Esophagus squamous epithelium (tissue), 5 donors: ENCODE data around the gene HMGN4. TPM values are rescaled to one million over a fixed set of nuclear protein-coding genes. Genes with fewer than 3 reads are reported as not detected.

Source experiments
- DNase-seq: peaks from one replicate; lab custom pipeline; 2025; lab: John Stamatoyannopoulos, UW
- H3K27ac ChIP-seq, 4 donors: fragments of 200-600 bp; sonication (generic); one replicate each; pipeline ENCODE4 v1.5.1; 2016 to 2019; ENCODE audit warnings: mild to moderate bottlenecking in 1 of 4
- H3K27me3 ChIP-seq, 4 donors: fragments of 200-600 bp; sonication (generic); 1 replicate in 3 of 4; 2 replicates in 1 of 4; pipeline versions ENCODE4 v1.5.1 to v1.6.0; 2017 to 2021; ENCODE audit warnings: antibody characterized with exemption in 1 of 4
- H3K36me3 ChIP-seq, 3 donors: fragments of 200-600 bp; sonication (generic); one replicate each; pipeline ENCODE4 v1.5.1; 2016 to 2019
- H3K4me1 ChIP-seq, 3 donors: fragments of 200-600 bp; sonication (generic); one replicate each; pipeline ENCODE4 v1.5.1; 2017 to 2019
- H3K4me3 ChIP-seq, 4 donors: fragments of 200-600 bp; sonication (generic); 1 replicate in 3 of 4; 2 replicates in 1 of 4; pipeline ENCODE4 v1.5.1; 2016 to 2019; ENCODE audit warnings: mild to moderate bottlenecking in 2 of 4, moderate library complexity in 1 of 4
- H3K9me3 ChIP-seq, 3 donors: fragments of 200-600 bp; sonication (generic); one replicate each; pipeline ENCODE4 v1.5.1; 2016 to 2019
- POLR2A ChIP-seq, 4 donors: fragments of 450-650 bp; IDR thresholded peaks; one replicate each; pipeline ENCODE4 v1.6.1; 2017; ENCODE audit warnings: antibody characterized with exemption in 4 of 4, mild to moderate bottlenecking in 4 of 4, moderate library complexity in 3 of 4
- WGBS, 2 donors: methylation state at CpG; one replicate each; pipeline ENCODE4 v1.1.5; 2018; 5-methylcytosine and 5-hydroxymethylcytosine counted together
- intact Hi-C: fragments of 100-400 bp; cut with DNase I; formaldehyde crosslinking; loops from one replicate; pipeline ENCODE4 v1.15.0; 2022
- total RNA-seq, 4 donors: library from RNA; depleted of rRNA; stranded (reverse); fragments of >200 nt; gene quantifications; one replicate each; pipeline ENCODE4 v1.1.0, GENCODE V29; 2016
- TF ChIP-seq, protein P1 (sequence below), 6 experiments: fragments of 450-650 bp in 4 of 6; fragments of 200-600 bp in 2 of 6; sonication (generic) in 2 of 6; IDR thresholded peaks; one replicate each; pipeline ENCODE4 v1.5.1; 2016 to 2019; ENCODE audit warnings: antibody characterized with exemption in 6 of 6, mild to moderate bottlenecking in 4 of 6, moderate library complexity in 4 of 6
- donor health status: DM: yes; HTN: yes; CAD: no.

Gene HMGN4
- total RNA-seq, 4 donors from 2014 or later: 18.1 to 53.2 (median 36.7) TPM

DNA sequence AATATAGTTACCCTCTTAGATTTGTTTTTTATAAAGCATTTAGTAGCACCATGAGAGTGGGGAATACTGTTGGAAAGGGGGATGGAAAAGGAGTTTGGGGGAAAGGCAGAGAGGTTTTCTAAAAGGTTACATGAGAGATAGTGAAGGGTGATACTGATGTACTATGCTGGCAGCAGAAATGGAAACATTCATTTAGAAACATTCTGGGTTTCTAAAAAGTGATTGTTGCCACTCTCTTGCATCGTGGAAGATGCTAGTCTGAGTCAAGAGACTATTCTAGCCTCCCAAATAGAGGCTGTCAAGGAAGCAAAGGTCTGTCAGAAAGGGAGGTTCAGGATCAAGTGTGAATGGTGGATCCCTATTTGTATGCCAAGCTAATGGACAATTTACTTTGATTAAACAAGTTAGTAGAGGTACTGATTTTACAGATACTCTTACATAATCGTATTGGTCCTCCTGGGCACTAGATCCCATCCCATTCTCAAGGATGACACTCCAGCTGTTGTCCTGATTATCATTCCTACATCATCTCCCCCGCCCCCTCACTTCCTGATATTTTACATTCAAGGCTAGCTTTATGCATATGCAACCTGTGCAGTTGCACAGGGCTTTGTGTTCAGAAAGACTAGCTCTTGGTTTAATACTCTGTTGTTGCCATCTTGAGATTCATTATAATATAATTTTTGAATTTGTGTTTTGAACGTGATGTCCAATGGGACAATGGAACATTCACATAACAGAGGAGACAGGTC lies 43.2 kb downstream of the HMGN4 start:
- DNase-seq: no peak
- peaks cover 0 to 16% (median 0%) of the 10 kb centered on the region in 3 donors for H3K9me3 ChIP-seq
- TF ChIP-seq, protein P1, sequence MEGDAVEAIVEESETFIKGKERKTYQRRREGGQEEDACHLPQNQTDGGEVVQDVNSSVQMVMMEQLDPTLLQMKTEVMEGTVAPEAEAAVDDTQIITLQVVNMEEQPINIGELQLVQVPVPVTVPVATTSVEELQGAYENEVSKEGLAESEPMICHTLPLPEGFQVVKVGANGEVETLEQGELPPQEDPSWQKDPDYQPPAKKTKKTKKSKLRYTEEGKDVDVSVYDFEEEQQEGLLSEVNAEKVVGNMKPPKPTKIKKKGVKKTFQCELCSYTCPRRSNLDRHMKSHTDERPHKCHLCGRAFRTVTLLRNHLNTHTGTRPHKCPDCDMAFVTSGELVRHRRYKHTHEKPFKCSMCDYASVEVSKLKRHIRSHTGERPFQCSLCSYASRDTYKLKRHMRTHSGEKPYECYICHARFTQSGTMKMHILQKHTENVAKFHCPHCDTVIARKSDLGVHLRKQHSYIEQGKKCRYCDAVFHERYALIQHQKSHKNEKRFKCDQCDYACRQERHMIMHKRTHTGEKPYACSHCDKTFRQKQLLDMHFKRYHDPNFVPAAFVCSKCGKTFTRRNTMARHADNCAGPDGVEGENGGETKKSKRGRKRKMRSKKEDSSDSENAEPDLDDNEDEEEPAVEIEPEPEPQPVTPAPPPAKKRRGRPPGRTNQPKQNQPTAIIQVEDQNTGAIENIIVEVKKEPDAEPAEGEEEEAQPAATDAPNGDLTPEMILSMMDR (IDR thresholded peaks at IDR 0.05): no peak
- TF ChIP-seq POLR2A (IDR thresholded peaks at IDR 0.05): no peak
- H3K27me3 ChIP-seq: peaks cover 0 to 93% (median 0%) of the 10 kb centered on the region in 4 donors
- intact Hi-C loops: loop anchor here (10.0 kb wide), 1 partner anchor 237 kb away; no protein-coding TSS in a partner anchor
- no peak overlapping the region for H3K4me3 ChIP-seq
- no peak overlapping the region for H3K27ac ChIP-seq
- peaks cover 0 to 13% (median 0%) of the 10 kb centered on the region in 3 donors for H3K4me1 ChIP-seq
- 54 to 69% methylated on average over 4 of the region's 4 CpGs for WGBS, 2 donors
- no peaks in the 10 kb centered on the region for H3K36me3 ChIP-seq

DNA sequence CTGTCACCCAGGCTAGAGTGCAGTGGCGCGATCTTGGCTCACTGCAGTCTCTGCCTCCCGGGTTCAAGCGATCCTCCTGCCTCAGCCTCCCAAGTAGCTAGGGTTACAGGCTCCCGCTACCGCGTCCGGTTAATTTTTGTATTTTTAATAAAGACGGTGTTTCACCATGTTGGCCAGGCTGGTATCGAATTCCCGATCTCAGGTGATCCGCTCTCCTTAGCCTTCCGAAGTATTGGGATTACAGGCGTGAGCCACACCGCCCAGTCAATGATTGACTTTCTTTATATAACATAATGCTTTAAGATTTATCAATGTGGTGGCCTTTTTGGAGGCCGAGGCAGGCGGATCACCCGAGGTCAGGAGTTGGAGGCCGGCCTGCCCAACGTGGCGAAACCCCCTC lies 50.8 kb downstream of the HMGN4 start:
- Histone ChIP-seq H3K36me3 (no peaks in the 10 kb centered on the region), H3K4me3 (no peak overlapping the region), H3K9me3 (no peaks in the 10 kb centered on the region), H3K27me3 (peaks cover 0 to 80% (median 5%) of the 10 kb centered on the region in 4 donors), H3K27ac (no peak overlapping the region), H3K4me1 (no peaks in the 10 kb centered on the region)
- no peak for DNase-seq
- intact Hi-C loops: loop anchor here (10.0 kb wide), 1 partner anchor 244 kb away; no protein-coding TSS in a partner anchor
- 91 to 93% methylated on average over 21 of the region's 21 CpGs for WGBS, 2 donors
- no peak for TF ChIP-seq POLR2A (IDR thresholded peaks at IDR 0.05)

DNA sequence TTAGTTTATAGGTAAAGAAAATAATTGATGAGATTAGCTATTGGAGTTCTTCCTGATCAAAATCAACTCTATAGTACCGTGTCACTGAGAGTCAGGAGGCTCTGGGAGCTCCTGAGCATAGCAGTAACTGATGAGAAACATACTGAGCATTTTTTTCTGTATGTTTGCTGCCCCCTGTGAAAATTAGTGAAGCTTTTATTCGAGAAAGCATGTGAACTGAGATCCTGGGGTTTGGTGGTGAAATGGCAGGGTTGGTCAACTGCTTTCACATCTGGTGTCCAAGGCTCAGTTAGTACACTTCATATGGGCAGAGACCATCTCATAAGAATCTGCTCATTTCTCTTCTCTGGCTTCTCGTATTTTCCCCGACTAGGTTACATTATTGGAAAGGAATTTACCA lies 54.5 kb downstream of the HMGN4 start:
- Histone ChIP-seq H3K27me3 (peaks cover 0 to 66% (median 5%) of the 10 kb centered on the region in 4 donors), H3K36me3 (no peaks in the 10 kb centered on the region), H3K4me1 (peaks cover 4 to 22% (median 5%) of the 10 kb centered on the region in 3 donors), H3K9me3 (no peaks in the 10 kb centered on the region), H3K27ac (no peak overlapping the region), H3K4me3 (no peak overlapping the region)
- intact Hi-C loops: no loop called here
- no peak for TF ChIP-seq POLR2A (IDR thresholded peaks at IDR 0.05)
- TF ChIP-seq, protein P1 (IDR thresholded peaks at IDR 0.05): no peak
- DNase-seq: no peak
- WGBS, 2 donors: 53 to 55% methylated on average over 4 of the region's 4 CpGs

DNA sequence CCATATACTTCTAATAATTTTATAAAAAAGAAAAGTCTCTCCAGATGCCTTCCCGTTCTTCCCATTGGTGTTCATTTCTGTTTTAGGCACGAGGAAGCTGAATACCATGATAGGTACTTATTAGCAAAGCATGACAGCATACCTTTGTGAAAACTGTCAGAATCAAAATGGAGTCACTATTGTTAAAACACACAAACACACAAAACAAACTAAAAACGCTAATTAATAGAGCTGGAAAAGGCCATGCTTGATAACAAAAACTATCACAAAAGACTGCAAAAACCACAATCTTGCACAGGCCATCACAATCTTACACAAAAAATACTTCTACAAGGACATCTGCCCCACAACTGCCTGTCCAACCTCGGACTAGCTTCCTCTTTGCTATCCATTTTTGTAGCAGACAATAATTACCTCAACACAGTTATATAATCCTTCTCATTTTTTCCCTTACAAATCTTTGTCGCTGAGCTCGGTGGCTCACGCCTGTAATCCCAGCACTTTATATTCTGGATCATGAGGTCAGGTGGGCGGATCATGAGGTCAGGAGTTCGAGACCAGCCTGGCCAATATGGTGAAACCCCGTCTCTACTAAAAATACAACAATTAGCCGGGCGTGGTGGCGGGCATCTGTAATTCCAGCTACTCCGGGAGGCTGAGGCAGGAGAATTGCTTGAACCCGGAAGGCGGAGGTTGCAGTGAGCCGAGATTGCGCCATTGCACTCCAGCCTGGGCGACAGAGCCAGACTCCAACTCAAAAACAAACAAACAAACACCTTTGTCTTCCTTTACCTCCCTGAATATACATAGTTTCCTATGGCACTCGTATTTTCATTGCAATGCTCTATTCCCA lies 55.3 kb downstream of the HMGN4 start:
- Histone ChIP-seq H3K27ac (no peak overlapping the region), H3K4me3 (no peak overlapping the region), H3K9me3 (no peaks in the 10 kb centered on the region), H3K4me1 (peaks cover 9 to 30% (median 12%) of the 10 kb centered on the region in 3 donors), H3K36me3 (peaks cover 0 to 5% (median 3%) of the 10 kb centered on the region in 3 donors), H3K27me3 (peaks cover 0 to 61% (median 5%) of the 10 kb centered on the region in 4 donors)
- DNase-seq: no peak
- 41 to 49% methylated on average over 20 of the region's 20 CpGs for WGBS, 2 donors
- TF ChIP-seq, protein P1 (IDR thresholded peaks at IDR 0.05): no peak
- TF ChIP-seq POLR2A (IDR thresholded peaks at IDR 0.05): no peak
- intact Hi-C loops: no loop called here

DNA sequence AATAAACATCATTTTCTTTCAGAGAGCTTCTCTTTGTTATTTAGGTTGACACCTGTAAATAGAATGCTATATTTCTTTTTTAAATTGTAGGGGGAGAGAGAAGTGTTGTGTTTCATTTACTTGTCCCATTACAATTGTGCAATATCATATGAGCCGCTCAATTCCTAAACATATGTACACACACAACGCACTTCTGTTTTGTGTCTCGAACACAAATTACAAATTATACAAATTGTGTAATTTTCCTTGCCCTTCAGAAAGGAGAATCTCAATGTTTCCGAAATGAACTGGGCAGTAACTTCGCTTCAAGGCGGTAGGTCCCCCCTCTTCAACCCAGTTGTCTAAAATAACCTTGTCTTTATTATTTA lies 55.9 kb downstream of the HMGN4 start:
- Histone ChIP-seq H3K27me3 (peaks cover 0 to 56% (median 5%) of the 10 kb centered on the region in 4 donors), H3K36me3 (peaks cover 0 to 11% (median 9%) of the 10 kb centered on the region in 3 donors), H3K9me3 (no peaks in the 10 kb centered on the region), H3K27ac (no peak overlapping the region), H3K4me3 (no peak overlapping the region), H3K4me1 (peaks cover 9 to 32% (median 12%) of the 10 kb centered on the region in 3 donors)
- WGBS, 2 donors: 41 to 43% methylated on average over 6 of the region's 6 CpGs
- TF ChIP-seq POLR2A (IDR thresholded peaks at IDR 0.05): no peak
- TF ChIP-seq, protein P1 (IDR thresholded peaks at IDR 0.05): no peak
- intact Hi-C loops: no loop called here
- DNase-seq: no peak
